ENCODE results near the gene EPHA8.

DNA sequence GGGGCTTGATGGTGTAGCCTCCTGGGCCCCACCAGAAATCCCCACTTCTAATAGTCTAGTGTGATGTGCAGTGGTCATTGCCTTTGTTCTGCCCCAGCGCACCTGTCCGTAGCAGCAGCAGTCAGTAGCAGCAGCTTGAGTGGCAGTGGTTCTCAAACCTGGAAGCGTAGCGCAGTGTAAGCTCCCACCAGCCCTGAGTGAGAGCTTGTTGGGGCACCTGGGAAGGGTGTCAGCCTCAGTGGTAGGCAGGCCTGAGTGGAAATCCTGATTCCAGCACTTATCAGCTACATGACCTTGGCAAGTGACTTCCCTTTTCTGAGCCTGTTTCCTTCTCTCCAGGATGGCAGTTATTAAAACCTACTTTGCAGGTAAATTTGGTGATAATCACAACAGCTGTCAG, 41.6 kb upstream of the EPHA8 start:
- TF ChIP-seq SP1 (IDR thresholded peaks at IDR 0.05), result no peak
- TF ChIP-seq CTBP1 (IDR thresholded peaks at IDR 0.05; ENCODE audit: borderline replicate concordance), result no peak
- TF ChIP-seq SUZ12 (IDR thresholded peaks at IDR 0.05), result no peak
- no peak for TF ChIP-seq FOXK2 (IDR thresholded peaks at IDR 0.05)
- TF ChIP-seq HDGF (IDR thresholded peaks at IDR 0.05; ENCODE audit: borderline replicate concordance), result no peak
- no peak for TF ChIP-seq ELF4 (IDR thresholded peaks at IDR 0.05)
- TF ChIP-seq NFRKB (IDR thresholded peaks at IDR 0.05), result no peak
- no peak for TF ChIP-seq TARDBP (IDR thresholded peaks at IDR 0.05)
